GM21576 (cell line): ENCODE measurements around the gene OR8G5.
"Not testable (repeated sequence)": the region's sequence is repeated elsewhere in the genome, so short reads cannot be mapped to it uniquely, and the experiment has no call there.

ENCODE experiments used
- ATAC-seq: cut with Tn5 transposase; IDR thresholded peaks from one replicate; pipeline ENCODE4 v1.9.1; 2021; ENCODE audit warnings: mild to moderate bottlenecking, moderate library complexity; ENCODE audit not compliant: unreplicated experiment

OR8G5 gene, protein sequence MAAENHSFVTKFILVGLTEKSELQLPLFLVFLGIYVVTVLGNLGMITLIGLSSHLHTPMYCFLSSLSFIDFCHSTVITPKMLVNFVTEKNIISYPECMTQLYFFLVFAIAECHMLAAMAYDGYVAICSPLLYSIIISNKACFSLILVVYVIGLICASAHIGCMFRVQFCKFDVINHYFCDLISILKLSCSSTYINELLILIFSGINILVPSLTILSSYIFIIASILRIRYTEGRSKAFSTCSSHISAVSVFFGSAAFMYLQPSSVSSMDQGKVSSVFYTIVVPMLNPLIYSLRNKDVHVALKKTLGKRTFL

DNA sequence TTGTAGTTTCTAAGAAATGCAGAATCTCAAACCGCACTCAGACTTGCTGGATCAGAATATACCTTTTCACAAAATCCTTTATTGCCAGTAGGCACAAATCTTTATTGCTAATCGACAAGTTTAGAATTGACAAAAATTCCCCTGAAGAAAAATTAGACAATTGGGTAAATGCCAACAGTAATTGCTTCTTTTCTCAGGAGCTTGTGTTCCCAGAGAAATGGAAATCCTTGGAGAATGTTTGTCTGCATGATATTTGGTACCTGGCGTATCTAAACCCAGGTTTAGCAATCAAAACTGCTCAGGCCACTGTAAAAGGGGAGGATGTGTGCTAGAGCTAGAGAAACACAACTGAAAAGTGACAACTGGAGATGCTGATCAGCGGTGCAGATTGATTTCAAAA is at the start of gene OR8G5:
TSS of gene OR8G5 (plus strand) at position 301 of the 400 bp plus-strand sequence. CDS start 8,556 bp downstream, outside the sequence.
- no peak for ATAC-seq

DNA sequence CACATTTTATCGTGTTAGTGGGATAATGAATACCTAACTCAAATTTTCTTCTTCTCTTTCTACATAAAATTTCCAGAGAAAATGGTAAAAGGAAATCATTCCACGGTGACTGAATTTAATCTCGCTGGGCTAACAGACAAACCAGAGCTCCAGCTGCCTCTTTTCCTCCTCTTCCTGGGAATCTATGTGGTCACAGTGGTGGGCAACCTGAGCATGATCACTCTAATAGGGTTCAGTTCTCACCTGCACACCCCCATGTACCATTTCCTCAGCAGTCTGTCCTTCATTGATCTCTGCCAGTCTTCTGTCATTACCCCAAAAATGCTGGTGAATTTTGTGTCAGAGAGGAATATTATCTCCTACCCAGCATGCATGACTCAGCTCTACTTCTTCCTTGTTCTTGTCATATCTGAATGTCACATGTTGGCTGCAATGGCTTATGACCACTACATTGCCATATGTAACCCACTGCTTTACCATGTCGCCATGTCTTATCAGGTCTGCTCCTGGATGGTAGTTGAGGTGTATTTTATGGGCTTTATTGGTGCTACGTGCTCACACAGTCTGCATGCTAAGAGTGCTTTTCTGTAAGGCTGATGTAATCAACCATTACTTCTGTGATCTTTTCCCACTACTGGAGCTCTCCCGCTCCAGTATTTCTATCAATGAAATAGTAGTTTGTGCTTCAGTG is 48.9 kb upstream of the OR8G5 start:
- no peak for ATAC-seq

DNA sequence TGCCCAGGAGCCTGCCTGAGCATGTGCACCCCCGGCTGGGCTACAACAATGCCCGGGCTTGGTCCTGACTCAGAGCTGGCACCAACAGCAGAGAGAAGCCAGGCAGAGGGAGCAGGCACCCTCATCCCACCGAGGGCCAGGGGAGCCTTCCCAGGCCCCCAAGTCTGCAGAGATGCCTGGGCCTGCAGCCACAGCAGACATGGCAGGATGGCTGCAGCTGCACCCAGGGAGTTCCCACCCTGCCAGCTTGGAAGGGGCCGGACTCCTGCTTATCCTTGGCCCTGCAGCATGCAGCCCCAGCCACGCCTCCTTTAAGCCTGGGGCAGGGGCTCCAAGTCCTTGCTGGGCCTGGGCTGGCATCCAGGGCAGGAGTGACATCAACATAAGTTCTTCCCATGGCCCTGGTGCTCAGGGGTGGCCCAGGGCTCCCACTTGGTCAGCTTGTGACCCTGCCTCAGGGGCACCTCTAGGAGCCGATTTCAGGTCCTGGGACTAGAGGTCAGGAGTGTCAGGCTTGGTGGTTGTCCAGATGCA is 46.3 kb upstream of the OR8G5 start:
- no peak for ATAC-seq

DNA sequence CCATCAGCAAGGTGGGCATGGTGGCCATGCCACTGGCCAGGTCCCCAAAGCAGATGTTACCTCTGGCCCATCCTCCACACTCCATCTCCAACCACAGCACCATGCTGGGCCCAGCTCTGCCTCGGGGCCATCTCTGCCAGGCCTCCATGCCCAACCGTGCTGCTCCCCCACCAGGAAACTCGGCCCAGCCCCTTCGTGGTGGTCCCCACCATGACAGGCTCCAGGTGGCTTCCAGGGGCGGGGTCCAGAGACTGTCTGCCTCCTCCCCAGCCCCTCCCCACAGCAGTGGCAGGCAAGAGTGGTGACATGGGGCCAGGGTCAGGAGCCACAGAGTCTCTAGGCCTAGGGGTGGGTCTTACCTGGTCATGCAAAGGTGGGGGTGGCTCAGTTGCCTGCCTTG is 45.8 kb upstream of the OR8G5 start:
- ATAC-seq, result no peak

DNA sequence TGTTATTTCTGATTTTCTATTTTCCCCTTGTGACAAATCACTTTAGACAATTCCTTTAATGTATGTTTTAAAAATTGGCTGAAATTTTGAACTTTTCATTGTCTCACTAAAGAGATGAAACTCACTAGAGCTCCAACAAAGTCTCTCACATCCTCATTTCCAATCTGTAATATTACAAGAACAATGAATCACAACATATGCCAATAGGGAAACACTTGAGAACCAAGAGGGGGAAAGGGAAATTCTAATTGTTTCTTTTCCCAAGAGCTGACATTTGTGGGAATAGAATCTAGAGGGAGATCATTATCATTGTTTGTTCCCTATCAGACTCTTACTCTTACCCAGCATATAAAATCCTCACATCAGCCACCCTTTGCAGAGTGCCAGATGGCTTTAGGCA is 44.9 kb upstream of the OR8G5 start:
- no peak for ATAC-seq

DNA sequence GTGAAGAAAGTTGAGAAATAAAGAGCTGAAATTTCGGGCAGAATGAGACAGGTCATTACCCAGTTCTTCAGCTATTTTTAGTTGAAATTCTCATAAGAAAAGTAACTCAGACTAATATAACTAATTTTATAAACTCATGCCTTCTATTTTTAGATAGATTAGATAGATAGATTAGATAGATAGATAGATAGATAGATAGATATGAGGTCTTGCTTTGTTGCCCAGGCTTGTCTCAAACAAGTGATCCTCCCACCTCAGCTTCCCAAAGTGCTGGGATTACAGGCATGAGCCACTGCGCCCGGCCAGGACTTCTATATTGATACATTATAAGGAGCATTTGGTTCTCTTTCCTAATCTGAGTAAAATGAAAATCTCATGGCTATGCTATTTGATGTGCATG is 42.1 kb upstream of the OR8G5 start:
- ATAC-seq, result no peak

DNA sequence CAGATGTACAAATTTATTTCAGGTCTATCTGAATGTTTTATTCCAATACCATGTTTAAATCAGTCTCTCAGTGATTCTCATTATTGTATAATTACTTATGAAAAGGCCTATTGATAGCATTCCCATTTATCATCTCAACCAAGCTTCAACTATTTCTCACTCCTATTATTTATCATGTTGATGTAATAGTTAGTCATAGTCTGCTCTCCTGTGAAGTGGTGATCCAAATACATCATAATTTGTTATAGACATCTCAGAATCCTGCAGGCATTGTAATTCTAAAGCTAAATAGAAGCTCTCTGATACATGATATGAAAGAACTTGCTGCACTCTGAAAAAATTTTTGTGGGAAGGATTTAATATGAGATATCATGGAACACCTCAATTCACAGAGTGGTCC is 37.0 kb upstream of the OR8G5 start:
- no peak for ATAC-seq

DNA sequence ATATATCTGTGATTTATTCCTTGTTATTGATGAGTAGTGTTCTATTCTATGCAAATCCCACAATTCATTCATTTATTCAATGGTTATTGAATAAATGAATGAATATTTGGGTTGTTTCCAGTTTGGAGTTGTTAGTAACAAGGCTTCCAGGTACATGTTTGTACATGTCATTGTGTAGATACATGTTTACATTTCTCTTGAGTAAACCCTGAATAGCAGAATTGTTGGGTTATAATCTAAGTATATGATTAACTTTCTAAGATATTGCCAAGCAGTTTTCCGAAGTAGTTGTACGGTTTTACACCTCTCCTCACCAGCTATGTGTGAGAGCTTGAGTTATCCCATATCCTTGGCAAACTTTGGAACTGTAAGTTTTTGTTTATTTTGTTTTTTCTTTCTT is 33.8 kb upstream of the OR8G5 start:
- ATAC-seq, result no peak

DNA sequence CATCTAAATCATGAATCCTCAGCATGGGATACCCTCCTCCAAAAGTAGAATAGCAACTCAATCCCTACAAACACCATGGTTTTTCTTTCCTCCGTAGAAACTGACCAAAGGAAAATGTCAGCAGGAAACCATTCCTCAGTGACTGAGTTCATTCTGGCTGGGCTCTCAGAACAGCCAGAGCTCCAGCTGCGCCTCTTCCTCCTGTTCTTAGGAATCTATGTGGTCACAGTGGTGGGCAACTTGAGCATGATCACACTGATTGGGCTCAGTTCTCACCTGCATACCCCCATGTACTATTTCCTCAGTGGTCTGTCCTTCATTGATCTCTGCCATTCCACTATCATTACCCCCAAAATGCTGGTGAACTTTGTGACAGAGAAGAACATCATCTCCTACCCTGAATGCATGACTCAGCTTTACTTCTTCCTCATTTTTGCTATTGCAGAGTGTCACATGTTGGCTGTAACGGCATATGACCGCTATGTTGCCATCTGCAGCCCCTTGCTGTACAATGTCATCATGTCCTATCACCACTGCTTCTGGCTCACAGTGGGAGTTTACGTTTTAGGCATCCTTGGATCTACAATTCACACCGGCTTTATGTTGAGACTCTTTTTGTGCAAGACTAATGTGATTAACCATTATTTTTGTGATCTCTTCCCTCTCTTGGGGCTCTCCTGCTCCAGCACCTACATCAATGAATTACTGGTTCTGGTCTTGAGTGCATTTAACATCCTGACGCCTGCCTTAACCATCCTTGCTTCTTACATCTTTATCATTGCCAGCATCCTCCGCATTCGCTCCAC is 31.4 kb upstream of the OR8G5 start:
- ATAC-seq, result not testable (repeated sequence)

DNA sequence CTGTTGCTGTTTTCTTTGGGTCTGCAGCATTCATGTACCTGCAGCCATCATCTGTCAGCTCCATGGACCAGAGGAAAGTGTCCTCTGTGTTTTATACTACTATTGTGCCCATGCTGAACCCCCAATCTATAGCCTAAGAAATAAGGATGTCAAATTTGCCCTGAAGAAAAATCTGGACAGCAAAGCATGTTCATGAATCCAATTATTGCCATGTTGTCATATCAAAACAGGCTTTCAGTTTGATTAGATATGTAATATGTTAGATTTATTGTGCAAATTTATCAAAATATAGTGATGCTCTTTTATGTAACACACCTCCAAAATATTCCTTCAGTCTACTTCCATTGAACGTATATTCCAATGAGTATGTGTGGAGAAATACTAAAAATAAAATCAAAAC is 30.7 kb upstream of the OR8G5 start:
- ATAC-seq, result no peak

DNA sequence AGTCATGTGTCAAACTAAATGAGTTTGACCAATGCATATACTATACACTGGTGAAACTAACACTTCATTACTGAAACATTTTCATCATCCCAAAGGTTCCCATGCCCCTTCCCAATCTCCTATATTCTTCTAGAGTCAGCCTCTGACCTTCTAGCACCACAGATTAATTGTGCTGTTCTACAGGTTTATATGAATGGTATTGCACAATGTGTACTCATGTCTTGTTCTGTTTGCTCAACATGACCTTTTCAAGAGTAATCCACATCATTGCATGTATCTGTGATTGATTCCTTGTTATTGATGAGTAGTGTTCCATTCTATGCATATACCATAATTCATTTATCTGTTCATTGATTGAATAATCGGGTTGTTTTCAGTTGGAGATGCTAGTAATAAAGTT is 22.8 kb upstream of the OR8G5 start:
- no peak for ATAC-seq

DNA sequence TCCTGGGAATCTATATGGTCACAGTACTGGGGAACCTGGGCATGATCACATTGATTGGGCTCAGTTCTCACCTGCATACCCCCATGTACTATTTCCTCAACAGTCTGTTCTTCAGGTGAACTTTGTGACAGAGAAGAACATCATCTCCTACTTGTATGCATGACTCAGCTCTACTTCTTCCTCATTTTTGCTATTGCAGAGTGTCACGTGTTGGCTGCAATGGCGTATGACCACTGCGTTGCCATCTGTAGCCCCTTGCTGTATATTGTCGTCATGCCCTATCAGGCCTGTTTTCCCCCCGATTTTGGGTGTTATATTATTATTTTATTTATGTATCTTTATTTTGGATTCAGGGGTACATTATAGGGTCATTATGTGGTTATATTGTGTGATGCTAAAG is 17.7 kb upstream of the OR8G5 start:
- ATAC-seq, result no peak

DNA sequence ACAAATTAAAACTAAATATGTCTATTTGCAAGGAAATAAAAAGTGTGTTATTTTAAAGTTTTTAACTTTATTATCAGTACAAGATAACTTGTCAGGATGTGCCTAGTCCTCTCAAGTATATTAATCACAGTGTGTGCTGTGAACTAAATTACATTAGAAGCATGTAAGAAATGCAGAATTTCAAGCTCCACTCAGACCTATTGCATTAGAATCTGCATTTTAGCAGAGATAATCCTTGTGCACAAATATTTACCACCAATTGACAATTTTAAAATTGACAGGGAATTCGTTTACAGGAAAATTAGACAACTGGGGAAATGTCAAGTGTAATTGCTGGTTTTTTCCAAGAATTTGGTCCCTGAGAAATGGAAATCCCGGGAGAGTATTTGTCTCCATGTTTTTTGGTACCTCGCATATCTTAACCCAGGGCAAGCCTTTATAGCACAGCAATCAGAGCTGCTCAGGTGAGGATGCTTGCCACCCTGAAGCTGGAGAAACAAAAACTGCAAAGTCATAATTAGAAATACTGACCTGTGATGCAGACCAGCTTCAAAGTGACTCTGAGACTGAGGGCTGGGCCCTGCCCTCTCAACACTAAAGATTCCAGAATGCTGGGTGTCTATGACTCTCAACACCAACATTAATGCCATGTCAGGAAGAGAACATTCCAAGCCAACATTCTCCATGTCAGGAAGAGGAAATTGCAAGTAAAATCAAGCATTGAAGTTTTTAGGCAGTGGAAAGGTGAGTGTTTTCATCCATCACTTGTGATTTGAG is 15.4 kb upstream of the OR8G5 start, which contains the start of gene OR8G1:
TSS of gene OR8G1 (plus strand) at position 475 of the 777 bp plus-strand sequence. CDS start 8,581 bp downstream, outside the sequence.
- ATAC-seq, result no peak

DNA sequence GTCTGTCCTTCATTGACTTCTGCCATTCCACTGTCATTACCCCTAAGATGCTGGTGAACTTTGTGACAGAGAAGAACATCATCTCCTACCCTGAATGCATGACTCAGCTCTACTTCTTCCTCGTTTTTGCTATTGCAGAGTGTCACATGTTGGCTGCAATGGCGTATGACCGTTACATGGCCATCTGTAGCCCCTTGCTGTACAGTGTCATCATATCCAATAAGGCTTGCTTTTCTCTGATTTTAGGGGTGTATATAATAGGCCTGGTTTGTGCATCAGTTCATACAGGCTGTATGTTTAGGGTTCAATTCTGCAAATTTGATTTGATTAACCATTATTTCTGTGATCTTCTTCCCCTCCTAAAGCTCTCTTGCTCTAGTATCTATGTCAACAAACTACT is 6.3 kb upstream of the OR8G5 start:
- ATAC-seq, result not testable (repeated sequence)

DNA sequence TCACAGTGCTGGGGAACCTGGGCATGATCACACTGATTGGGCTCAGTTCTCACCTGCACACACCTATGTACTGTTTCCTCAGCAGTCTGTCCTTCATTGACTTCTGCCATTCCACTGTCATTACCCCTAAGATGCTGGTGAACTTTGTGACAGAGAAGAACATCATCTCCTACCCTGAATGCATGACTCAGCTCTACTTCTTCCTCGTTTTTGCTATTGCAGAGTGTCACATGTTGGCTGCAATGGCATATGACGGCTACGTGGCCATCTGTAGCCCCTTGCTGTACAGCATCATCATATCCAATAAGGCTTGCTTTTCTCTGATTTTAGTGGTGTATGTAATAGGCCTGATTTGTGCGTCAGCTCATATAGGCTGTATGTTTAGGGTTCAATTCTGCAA is 8.9 kb downstream of the OR8G5 start:
- ATAC-seq, result not testable (repeated sequence)

DNA sequence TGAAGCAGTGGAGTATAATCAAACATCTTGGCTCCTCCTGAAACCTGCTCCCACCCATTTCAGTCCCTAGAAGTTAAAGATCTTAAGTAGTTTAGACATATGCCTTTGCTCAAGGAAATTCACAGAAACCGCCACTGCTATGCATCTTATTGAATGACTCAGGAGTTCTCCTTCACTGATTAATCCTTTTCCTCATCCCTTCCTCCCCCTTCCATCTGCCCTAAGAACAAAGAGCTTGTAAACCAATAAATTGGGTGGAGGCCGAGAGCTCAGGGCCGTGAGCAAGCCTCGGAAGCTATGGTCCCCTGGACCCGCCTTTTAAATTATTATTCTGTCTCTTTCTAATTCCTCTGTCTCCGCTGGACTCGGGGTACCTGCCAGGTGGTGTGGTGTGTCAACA is 14.7 kb downstream of the OR8G5 start:
- not testable (repeated sequence) for ATAC-seq

DNA sequence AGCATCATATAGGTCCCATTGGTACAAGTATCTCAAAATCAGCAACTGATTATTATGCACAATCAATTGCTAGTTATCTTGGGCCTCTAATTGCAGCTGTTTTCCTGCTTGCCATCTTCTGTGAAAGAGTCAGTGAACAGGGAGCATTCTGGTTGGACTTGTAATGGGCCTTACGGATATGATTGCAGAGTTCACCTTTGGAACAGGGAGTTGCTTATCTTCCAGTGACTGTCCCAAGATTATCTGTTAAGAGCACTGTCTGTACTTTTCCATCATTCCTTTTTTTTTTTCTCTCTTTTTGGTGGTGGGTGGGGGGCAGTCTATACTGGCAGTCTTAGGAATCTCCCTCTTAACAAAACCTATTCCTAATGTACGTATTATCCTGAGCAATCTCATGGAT is 17.8 kb downstream of the OR8G5 start:
- no peak for ATAC-seq

DNA sequence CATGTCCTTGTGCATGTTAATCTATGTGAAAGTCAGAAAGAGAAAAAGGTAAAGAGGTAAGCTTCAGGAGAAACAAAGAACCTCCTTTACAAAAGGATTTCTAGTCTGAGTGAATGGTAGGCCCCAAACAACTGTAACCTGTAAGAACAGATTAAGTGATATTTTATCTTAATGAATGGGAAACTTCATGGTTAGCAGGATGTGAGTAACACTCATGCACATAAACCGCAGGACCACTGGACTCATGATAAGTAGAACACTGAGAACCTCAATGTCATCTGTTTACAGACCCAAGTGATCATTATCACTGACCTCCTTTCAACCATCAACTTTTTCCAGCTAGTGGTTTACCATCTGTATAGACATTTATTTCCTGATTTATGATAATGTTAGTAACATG is 19.9 kb downstream of the OR8G5 start:
- ATAC-seq, result no peak

DNA sequence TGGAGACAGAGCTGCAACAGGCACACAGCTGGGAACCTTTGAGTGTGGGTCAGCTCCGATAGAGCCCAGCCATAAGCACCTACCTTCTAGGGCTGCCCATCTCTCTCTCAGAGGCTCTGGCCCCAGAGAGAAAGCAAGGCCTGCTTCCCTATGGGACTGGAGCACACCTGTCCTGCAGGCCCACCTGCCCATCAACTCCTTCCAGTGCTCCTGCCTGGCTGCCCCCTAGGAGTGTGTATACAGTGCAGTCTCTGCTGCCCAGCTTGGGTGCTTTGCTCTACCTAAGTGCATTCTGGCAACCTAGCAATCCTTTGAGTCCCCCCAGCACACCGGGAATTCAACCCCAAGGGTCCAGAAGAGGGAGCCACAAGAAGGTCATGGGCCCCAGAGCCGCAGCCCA is 21.0 kb downstream of the OR8G5 start:
- ATAC-seq, result no peak

DNA sequence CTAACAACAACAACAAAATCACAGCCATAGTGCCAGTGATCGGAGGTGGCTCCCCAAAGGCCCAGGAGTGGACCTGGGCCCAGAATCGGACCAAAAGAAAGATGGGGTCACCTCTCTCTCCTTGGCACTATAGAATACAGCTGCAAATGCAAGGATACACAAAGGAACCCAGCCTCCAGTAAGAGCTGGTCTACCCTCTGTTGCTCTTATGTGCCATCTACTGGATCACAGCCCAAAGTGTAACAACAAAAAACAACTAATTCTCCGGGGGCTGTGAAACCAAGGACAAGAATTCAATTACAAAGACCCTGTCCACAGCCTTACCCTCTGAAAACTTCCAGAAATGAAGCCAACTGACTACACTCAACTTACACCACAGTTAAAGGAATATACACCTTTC is 21.6 kb downstream of the OR8G5 start:
- no peak for ATAC-seq

DNA sequence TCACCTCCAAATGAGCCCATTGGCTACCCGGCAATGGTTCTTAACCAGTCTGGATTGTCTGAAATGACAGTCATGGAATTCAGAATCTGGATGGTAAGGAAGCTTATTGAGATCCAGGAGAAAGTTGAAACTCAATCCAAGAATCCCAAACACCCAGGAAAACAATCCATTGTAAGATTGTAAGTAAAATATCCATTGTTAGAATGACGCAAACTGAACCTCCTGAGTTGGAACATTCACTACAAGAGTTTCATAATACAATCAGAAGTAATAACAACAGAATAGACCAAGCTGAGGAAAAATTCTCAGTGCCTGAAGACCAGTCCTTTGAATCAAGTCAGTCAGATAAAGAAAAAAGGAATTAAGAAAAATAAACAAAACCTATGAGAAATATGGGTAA is 22.1 kb downstream of the OR8G5 start:
- ATAC-seq, result no peak
